ENCODE measurements around the gene NME7.
"Not testable (repeated sequence)": the region's sequence is repeated elsewhere in the genome, so short reads cannot be mapped to it uniquely, and the experiment has no call there.

Gene NME7

GRCh38 chr1:169340882-169341281 lies 26.7 kb downstream of the NME7 start:
- no peak for DNase-seq

GRCh38 chr1:169339773-169340172 lies 27.8 kb downstream of the NME7 start:
- DNase-seq, result no peak

GRCh38 chr1:169338617-169339016 lies 29.0 kb downstream of the NME7 start:
- DNase-seq, result no peak

- DNase-seq, result not testable (repeated sequence)
These were observed 30.5 kb downstream of the NME7 start for GRCh38 chr1:169336947-169337715.

- not testable (repeated sequence) for DNase-seq
These were observed 32.9 kb downstream of the NME7 start for GRCh38 chr1:169334727-169335126.

- no peak for DNase-seq
These were observed 36.7 kb downstream of the NME7 start for GRCh38 chr1:169330927-169331326.

GRCh38 chr1:169329383-169329782 lies 38.2 kb downstream of the NME7 start:
- DNase-seq, result no peak

- no peak for DNase-seq
These were observed 39.7 kb downstream of the NME7 start for GRCh38 chr1:169327875-169328274.

- no peak for DNase-seq
These were observed 40.7 kb downstream of the NME7 start for GRCh38 chr1:169326956-169327268.

GRCh38 chr1:169326261-169326955 lies 41.2 kb downstream of the NME7 start:
- no peak for DNase-seq

- DNase-seq, result no peak
These were observed 42.5 kb downstream of the NME7 start for GRCh38 chr1:169325117-169325516.

- no peak for DNase-seq
These were observed 45.5 kb downstream of the NME7 start for GRCh38 chr1:169322138-169322537.

GRCh38 chr1:169321539-169321938 lies 46.1 kb downstream of the NME7 start:
- no peak for DNase-seq

GRCh38 chr1:169318536-169319244 lies 48.9 kb downstream of the NME7 start:
- no peak for DNase-seq

GRCh38 chr1:169316556-169316955 lies 51.0 kb downstream of the NME7 start:
- DNase-seq, result no peak

- DNase-seq, result peak; percentile 80
These were observed 55.3 kb downstream of the NME7 start for GRCh38 chr1:169312084-169312954.

GRCh38 chr1:169309178-169310166 lies 58.1 kb downstream of the NME7 start:
- no peak for DNase-seq

- DNase-seq, result no peak
These were observed 59.1 kb downstream of the NME7 start for GRCh38 chr1:169308313-169309039.

- no peak for DNase-seq
These were observed 60.4 kb downstream of the NME7 start for GRCh38 chr1:169307176-169307575.

GRCh38 chr1:169305948-169306347 lies 61.6 kb downstream of the NME7 start:
- DNase-seq, result no peak

- no peak for DNase-seq
These were observed 62.2 kb downstream of the NME7 start for GRCh38 chr1:169305356-169305755.
